Panc1 (cell line): Measurements from ENCODE around the gene ZNF639. TPM values are rescaled to one million over a fixed set of nuclear protein-coding genes. Genes with fewer than 3 reads are reported as not detected.

ENCODE experiments used
- ATAC-seq: fragments of 200-7000 bp; cut with Tn5 transposase; 2 replicates; pipeline ENCODE4 v1.9.1; 2020; ENCODE audit warnings: mild to moderate bottlenecking, moderate library complexity
- BruUV-seq: library from RNA; stranded (reverse); fragments of 400-500 nt; replicated peaks from 2 replicates; lab custom pipeline; 2021; lab: Mats Ljungman, UMichigan
- CTCF ChIA-PET: fragments of 300-600 bp; sonication (Branson Sonifier 250); formaldehyde crosslinking; loops from one replicate; lab custom pipeline; 2022; ENCODE audit warnings: antibody characterized with exemption; lab: Charles Lee
- POLR2A ChIA-PET: fragments of 300-600 bp; sonication (Branson Sonifier 250); formaldehyde crosslinking; loops from one replicate; lab custom pipeline; 2022; ENCODE audit warnings: antibody characterized with exemption; lab: Charles Lee
- DNase-seq: peaks from one replicate; pipeline ENCODE4 v3.0.0-alpha.2; 2010; ENCODE audit warnings: low read depth, low spot score
- H3K27ac ChIP-seq: 2 replicates; pipeline ENCODE4 v1.5.1; 2011; ENCODE audit warnings: mild to moderate bottlenecking, low read length, inconsistent platforms
- H3K27me3 ChIP-seq: fragments of 200-500 bp; sonication (Bioruptor generic); 2 replicates; pipeline ENCODE4 v1.6.0; 2014; ENCODE audit warnings: low read length, inconsistent platforms; ENCODE audit not compliant: control insufficient read depth, insufficient read depth
- H3K36me3 ChIP-seq: fragments of 200-500 bp; sonication (Bioruptor generic); 2 replicates; pipeline ENCODE4 v1.5.1; 2014; ENCODE audit warnings: inconsistent platforms, mild to moderate bottlenecking, low read length, moderate library complexity; ENCODE audit not compliant: control insufficient read depth, insufficient read depth
- H3K4me1 ChIP-seq: 2 replicates; pipeline ENCODE4 v1.5.1; 2011; ENCODE audit warnings: inconsistent platforms, mild to moderate bottlenecking, low read length, moderate library complexity; ENCODE audit not compliant: control insufficient read depth, insufficient read depth
- H3K4me3 ChIP-seq, 2 experiments: 2 replicates each; pipeline ENCODE4 v1.5.1; 2011 to 2012; ENCODE audit warnings: low read depth in 2 of 2, low read length in 2 of 2, mild to moderate bottlenecking in 2 of 2, inconsistent platforms in 1 of 2, moderate library complexity in 1 of 2
- H3K9me3 ChIP-seq: fragments of 200-500 bp; sonication (Bioruptor generic); 2 replicates; pipeline ENCODE4 v1.5.1; 2014; ENCODE audit warnings: low read depth, mild to moderate bottlenecking, inconsistent platforms, low read length, moderate library complexity; ENCODE audit not compliant: control insufficient read depth, insufficient read depth
- CTCF ChIP-seq: fragments of 450-650 bp; IDR thresholded peaks from 2 replicates; pipeline ENCODE4 v1.5.1; 2017; ENCODE audit warnings: mild to moderate bottlenecking
- POLR2AphosphoS5 ChIP-seq: IDR thresholded peaks from 2 replicates; pipeline ENCODE4 v1.6.1; 2012; ENCODE audit warnings: mild to moderate bottlenecking, low read depth, low read length, moderate library complexity
- REST ChIP-seq, 2 experiments: IDR thresholded peaks; 2 replicates each; pipeline ENCODE4 v1.6.1; 2011 to 2012; ENCODE audit warnings: low read depth in 2 of 2, control low read depth in 1 of 2, low read length in 1 of 2, mild to moderate bottlenecking in 1 of 2, moderate library complexity in 1 of 2; ENCODE audit not compliant: insufficient read depth in 1 of 2
- SIN3A ChIP-seq: IDR thresholded peaks from 2 replicates; pipeline ENCODE4 v1.6.1; 2012; ENCODE audit warnings: low read depth, mild to moderate bottlenecking, low read length, moderate library complexity, borderline replicate concordance; ENCODE audit not compliant: insufficient read depth
- TCF7L2 ChIP-seq: IDR thresholded peaks from 2 replicates; pipeline ENCODE4 v1.6.1; 2011; ENCODE audit warnings: mild to moderate bottlenecking, low read depth, low read length, inconsistent platforms
- in situ Hi-C: cut with HindIII; loops from 2 replicates; pipeline ENCODE4 v1.10.0; 2016; ENCODE audit warnings: low sequenced_read_pairs, low pct_unique_long_range_greater_than_20kb
- intact Hi-C: fragments of 100-400 bp; cut with micrococcal nuclease; formaldehyde crosslinking; loops from one replicate; pipeline ENCODE4 v1.10.0; 2022; ENCODE audit not compliant: unreplicated experiment
- total RNA-seq: library from RNA; stranded (reverse); gene quantifications from one replicate; pipeline ENCODE4 v1.2.1, GENCODE V29; 2021; ENCODE audit not compliant: unreplicated experiment

The ZNF639 gene
- total RNA-seq, 1 experiment from 2014 or later: 56.1 TPM

GRCh38 chr3:179375091-179375999 is 52.5 kb downstream of the ZNF639 start:
- no peak for ATAC-seq
- H3K36me3 ChIP-seq: peaks cover 21% of the 10 kb centered on the region

GRCh38 chr3:179376474-179376873 is 53.6 kb downstream of the ZNF639 start:
- Histone ChIP-seq H3K36me3 (peaks cover 21% of the 10 kb centered on the region), H3K4me3 (no peak overlapping the region), H3K27ac (no peak overlapping the region), H3K27me3 (no peaks in the 10 kb centered on the region), H3K4me1 (no peaks in the 10 kb centered on the region), H3K9me3 (no peaks in the 10 kb centered on the region)
- BruUV-seq: no TSS peak
- in situ Hi-C loops (no loop called here), intact Hi-C loops (no loop called here)
- TF ChIP-seq TCF7L2 (no peak), CTCF (no peak)
- DNase-seq (no peak), ATAC-seq (no peak)
- ChIA-PET POLR2A (no interaction called here), CTCF (no interaction called here)

More at GRCh38 chr3:179375091-179375999, 52.5 kb downstream of the ZNF639 start:
- ChIA-PET CTCF (no interaction called here), POLR2A (no interaction called here)
- Histone ChIP-seq H3K9me3 (no peaks in the 10 kb centered on the region), H3K4me3 (no peak overlapping the region), H3K27me3 (no peaks in the 10 kb centered on the region), H3K4me1 (no peaks in the 10 kb centered on the region), H3K27ac (no peak overlapping the region)
- no peak for DNase-seq
- intact Hi-C loops (no loop called here), in situ Hi-C loops (no loop called here)
- TSS peak; percentile 7 for BruUV-seq
- TF ChIP-seq TCF7L2 (no peak), SIN3A (no peak), POLR2AphosphoS5 (no peak), CTCF (no peak), REST (IDR thresholded peaks at IDR 0.05; ENCODE audit: insufficient read depth in 1 of 2, low read depth in 2 of 2, low read length in 1 of 2) (no peak)

Other genes starting within 250 kb of the ZNF639 start
- gene PIK3CA, start 174.7 kb upstream of the ZNF639 start, total RNA-seq: 27.6 TPM
- gene KCNMB3, start 71.9 kb upstream of the ZNF639 start, total RNA-seq: 5.8 TPM
- 73.5 TPM for gene MFN1, start 24.7 kb downstream of the ZNF639 start, total RNA-seq
- 26.7 TPM for gene GNB4, start 128.4 kb downstream of the ZNF639 start, total RNA-seq
- 122 TPM for gene ACTL6A, start 239.9 kb downstream of the ZNF639 start, total RNA-seq